Germinal center (tissue), 1 donor: ENCODE data around the gene NYAP1.
"Not testable (repeated sequence)": the region's sequence is repeated elsewhere in the genome, so short reads cannot be mapped to it uniquely, and the experiment has no call there.

Experiments
- DNase-seq: peaks from one replicate; pipeline ENCODE4 v3.0.0; 2012; ENCODE audit warnings: mixed read lengths, low spot score

NYAP1 gene

DNA sequence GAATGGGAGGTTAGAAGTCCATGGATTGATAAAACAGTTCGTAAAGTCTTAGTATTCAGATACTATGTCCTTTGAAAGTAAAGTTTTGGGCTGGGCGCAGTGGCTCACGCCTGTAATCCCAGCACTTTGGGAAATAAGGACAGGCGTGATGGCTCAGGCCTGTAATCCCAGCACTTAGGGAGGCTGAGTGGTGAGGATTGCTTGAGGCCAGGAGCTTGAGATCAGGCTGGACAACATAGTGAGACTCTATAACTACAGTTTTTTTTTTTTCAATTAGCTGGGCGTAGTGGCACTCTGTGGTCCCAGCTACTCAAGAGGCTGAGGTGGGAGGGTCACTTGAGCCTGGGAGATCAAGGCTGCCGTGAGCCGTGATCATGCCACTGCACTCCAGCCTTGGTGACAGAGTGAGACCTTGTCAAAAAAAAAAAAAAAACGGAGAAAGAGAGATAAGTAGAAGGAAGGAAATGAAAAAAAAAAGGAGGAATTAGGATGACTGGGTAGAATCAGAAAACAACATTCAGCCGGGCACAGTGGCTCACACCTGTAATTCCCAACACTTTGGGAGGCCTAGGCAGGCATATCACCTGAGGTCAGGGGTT lies 29.6 kb downstream of the NYAP1 start:
- no peak for DNase-seq

DNA sequence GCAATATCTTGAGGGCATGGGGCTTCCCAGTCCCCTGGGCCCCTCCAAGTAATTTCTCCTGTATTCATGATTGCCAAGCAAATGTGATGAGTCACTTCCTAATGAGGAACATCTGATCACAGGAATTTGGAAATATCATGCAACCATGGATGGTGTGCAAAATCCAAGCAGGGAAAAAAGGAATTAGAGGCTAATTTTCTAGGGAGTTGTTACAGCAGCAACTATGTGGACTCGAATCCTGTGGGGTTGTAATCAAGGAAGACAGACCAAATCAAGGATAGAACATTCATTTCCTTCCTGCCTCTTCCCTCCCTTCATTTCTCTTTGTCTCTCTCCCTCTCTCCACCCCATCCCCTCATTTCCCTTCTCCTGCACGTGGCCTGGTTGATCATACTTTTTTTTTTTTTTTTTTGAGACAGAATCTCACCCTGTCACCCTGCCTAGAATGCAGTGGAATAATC lies 31.4 kb downstream of the NYAP1 start:
- no peak for DNase-seq

DNA sequence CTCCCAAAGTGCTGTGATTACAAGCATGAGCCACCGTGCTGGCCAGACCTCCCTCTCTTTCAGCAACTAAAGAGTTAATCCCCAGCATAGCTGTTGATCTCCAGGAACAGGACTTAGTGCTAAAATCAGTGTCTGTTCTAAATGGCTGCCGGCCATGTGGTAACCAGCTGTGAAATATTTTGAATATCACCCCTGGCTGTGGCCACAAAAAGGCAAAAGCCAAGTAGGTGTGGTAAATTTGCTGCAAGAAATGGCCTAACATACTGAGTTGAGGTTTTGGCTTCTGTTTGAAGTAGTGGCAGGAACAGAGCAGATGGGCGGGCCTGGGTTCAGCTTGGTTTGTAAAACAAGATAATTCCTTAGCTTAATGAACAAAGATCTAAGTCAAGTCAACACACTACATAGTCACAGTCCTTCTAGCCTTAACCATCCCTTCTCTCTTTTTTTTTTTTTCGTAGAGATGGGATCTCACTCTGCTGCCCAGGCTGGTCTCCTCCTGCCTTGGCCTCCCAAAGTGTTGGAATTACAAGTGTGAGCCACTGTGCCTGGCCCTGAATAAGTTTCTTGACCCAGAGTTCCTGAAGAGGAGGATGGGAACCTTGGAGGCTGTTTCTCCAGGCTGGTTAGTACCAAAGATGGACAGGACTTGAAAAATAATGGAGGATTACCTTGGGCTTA lies 32.5 kb downstream of the NYAP1 start:
- DNase-seq, result no peak

DNA sequence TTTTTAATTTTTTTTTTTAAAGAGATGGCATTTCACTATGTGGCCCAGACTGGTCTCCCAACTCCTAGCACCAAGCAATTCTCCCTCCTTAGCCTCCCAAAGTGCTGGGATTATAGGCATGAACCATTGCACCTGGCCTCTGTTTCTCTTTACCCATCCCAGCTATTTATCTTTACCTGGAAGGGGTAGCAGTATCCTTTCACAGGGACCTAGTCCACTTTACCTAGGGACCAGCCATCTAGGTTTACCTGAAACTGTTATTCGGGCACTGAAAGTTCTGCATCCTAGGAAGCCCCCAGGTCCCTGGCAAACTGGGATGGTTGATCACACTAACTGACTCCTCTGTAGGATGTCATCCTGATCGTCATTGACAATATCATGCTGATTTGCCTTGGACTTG lies 33.6 kb downstream of the NYAP1 start:
- DNase-seq, result no peak

DNA sequence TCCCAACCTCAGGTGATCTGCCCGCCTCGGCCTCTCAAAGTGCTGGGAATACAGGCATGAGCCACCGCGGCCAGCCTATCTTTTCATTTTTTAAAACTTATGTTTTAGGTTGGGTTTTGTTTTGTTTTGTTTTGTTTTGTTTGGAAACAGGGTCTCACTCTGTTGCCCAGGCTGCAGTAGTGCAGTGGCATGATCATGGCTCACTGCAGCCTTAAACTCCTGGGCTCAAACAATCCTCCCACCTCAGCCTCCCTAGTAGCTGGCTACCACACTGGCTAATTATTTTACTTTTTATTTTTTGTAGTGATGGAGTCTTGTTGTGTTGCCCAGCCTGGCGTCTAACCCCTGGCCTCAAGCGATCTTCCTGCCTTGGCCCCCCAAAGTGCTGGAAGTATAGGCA lies 35.9 kb downstream of the NYAP1 start:
- no peak for DNase-seq

DNA sequence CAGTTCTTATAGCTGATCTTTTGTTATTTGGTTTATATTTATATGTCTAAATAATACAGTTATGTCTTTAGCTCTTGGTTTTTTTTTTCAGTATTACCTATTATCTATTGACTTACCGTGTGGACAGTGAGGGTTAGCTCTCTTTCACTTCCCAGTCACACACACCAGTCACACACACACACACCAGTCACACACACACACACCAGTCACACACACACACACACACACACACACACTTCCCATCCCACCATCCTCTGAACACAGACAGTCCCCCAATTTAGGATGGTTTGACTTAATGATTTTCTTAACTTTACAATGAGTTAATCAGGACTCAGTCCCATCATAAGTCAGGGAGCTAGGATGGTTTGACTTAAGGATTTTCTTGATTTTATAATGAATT lies 36.4 kb downstream of the NYAP1 start:
- no peak for DNase-seq

DNA sequence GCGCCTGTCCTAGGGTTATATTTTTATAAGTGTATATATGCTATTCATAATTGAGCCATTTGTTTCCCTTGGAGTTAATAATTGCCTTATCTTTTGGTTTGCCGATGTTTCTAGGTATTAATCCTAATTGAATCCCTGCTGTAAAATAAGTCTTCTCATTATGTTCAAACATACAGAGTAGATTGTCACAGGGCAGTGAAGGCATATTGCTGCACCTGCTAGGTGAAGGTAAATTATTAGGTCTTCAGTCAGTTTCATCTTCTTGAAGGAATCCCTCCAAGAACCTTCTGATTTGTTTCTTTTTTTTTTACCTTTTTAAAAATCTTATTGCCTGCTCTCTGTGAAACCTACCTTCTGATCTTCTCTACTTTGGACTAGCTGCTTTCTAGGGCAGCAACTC lies 37.3 kb downstream of the NYAP1 start:
- no peak for DNase-seq

DNA sequence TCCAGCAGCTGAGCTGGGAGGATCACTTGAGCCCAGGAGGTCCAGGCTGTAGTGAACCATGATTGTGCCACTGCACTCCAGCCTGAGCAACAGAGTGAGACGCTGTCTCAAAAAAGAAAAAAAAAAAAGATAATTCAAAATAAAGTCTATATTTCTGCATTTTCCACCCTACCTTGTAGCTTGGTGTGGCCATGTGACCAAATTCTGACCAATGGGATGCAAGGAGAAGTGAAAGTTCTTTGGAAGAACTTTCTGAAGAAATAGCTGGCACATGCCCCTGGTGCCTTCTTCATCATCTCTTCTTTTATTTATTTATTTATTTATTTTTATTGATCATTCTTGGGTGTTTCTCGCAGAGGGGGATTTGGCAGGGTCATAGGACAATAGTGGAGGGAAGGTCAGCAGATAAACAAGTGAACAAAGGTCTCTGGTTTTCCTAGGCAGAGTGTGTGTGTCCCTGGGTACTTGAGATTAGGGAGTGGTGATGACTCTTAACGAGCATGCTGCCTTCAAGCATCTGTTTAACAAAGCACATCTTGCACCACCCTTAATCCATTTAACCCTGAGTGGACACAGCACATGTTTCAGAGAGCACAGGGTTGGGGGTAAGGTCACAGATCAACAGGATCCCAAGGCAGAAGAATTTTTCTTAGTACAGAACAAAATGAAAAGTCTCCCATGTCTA lies 38.3 kb downstream of the NYAP1 start:
- peak; percentile 36 for DNase-seq

DNA sequence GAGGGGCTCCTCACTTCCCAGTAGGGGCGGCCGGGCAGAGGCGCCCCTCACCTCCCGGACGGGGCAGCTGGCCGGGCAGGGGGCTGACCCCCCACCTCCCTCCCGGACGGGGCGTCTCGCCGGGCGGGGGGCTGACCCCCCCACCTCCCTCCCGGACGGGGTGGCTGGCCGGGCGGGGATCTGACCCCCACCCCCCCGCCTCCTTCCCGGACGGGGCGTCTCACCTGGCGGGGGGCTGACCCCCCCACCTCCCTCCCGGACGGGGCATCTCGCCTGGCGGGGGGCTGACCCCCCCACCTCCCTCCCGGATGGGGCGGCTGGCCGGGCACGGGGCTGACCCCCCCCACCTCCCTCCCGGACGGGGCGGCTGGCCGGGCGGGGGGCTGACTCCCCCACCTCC lies 39.5 kb downstream of the NYAP1 start:
- DNase-seq, result not testable (repeated sequence)

DNA sequence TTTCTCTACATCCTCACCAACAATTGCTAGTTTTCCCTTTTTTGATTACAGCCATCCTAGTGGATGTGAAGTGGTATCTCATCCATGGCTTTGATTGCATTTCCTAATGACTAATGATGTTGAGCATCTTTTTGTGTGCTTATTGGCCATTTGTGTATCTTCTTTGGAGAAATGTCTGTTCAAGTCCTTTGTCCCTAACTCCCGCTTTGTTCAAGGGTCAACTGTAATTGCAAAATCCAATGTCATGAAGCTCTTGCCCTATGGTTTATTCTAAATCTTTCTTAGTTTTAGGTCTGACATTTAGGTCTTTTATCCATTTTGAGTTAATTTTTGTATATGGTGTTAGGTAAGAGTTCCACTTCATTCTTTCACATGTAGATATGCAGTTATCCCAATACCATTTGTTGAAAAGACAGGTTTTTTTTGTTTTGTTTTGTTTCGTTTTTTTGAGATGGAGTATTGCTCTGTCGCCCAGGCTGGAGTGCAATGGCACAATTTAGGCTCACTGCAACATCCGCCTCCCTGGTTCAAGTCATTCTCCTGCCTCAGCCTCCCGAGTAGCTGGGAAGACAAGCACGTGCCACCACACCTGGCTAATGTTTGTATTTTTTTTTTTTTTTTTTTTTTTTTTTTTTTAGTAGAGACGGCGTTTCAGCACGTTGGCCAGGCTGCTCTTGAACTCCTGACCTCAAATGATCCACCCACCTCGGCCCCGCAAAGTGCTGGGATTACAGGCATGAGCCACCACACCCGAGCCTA lies 44.6 kb downstream of the NYAP1 start:
- not testable (repeated sequence) for DNase-seq

DNA sequence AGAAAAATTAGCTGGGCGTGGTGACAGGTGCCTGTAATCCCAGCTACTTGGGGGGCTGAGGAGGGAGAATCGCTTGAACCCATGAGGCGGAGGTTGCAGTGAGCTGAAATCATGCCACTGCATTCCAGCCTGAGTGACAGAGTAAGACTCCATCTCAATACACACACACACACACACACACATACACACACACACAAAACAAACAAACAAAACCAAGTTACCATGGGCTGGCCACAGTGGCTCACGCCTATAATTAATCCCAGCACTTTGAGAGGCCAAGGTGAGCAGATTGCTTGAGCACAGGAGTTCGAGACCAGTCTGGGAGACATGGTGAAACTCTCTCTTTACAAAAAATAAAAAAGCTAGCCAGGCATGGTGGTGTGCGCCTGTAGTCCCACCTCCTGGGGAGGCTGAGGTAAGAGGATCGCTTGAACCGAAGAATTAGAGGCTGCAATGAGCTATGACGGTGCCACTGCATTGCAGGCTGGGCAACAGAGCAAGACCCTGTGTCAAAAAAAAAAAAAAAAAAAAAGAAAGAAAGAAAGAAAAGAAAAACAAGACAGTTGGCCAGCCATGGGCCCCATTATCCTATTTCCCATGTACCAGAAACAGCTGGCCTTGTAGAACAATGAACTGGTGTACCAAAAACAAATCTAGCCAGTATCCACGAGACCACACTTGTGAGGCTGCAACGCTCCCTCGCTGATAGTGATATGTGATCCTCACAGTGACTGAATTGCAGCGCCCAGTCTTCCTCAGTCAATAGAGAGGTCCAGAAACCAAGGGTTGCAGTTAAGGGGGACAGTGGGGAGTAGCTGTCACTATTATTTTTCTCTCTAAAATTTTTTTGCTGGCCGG lies 48.7 kb downstream of the NYAP1 start:
- DNase-seq, result no peak

DNA sequence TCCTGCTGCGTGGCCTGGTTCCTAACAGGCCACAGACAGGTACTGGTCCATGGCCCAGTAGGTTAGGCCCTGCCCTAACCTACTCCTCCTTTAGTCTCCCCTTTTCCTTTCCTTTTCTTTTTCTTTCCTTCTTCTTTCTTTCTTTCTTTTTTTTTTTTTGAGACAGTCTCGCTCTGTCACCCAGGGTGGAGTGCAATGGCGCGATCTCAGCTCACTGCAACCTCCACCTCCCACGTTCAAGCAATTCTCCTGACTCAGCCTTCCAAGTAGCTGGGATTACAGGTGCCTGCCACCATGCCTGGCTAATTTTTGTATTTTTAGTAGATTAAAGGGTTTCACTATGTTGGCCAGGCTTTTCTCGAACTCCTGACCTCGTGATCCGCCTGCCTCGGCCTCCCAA lies 52.3 kb downstream of the NYAP1 start:
- not testable (repeated sequence) for DNase-seq

DNA sequence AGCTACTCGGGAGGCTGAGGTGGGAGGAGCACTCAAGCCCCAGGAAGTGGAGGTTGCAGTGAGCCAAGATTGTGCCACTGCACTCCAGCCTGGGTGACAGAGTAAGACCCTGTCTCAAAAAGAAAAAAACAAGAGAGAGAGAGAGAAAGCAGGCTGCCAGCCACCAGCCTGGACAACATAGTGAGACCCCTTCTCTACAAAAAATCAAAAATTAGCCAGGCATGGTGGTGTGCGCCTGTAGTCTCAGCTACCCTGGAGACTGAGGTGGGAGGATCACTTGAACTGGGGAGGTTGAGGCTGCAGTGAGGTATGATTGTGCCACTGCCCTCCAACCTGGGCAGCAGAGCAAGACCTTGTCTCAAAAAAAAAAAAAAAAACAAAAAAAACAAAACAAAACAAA lies 53.0 kb downstream of the NYAP1 start:
- not testable (repeated sequence) for DNase-seq

DNA sequence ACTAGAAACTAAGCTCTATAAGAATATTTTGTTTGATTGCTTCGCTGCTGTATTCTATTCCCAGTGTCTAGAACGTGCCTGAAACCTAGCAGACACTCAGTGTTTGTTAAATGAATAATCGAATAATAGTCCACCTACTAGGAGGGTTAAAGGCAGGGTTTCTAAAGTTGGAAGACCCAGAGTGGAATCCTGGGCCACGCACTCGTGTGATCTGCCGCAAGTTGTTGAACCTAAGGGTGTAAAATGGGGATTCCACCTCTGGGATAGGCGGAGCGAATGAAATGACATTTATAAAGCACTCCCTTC lies 54.6 kb downstream of the NYAP1 start:
- DNase-seq, result no peak

DNA sequence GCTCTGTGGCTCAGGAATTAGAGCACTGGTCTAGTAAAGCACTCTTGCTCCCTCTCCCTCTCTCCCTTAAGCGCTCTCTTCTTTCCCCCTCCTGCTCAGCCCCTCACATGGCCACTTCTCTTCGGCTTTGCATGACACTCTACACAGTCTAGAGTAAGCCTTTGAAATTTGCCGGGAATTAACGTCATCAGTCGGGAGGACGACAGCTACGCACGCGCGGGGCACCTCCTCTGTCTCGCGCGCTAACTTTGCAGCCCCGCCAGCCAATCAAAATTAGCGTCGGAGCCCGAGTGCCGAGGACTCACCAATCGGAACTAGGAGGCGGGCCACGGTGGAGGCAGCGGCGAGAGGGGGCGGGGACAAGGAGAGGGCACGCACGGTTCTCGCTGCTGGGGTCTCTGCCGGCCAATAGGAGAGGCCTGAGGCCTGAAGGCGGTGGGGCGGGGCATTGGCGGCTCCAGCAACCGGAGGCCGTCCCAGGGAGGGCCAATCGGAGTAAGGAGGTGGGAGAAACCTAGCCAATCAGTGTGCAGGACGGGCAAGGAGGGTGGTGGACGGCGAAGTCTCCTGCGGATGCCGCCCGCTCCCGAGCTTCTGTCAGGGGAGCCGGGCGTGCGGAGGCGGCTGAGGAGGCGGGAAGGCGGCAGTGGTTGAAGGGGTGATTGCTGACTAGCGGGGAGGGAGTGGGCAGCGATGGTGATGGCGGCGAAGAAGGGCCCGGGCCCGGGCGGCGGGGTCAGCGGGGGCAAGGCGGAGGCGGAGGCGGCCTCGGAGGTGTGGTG lies 55.1 kb downstream of the NYAP1 start, which contains the start of gene AGFG2:
Gene AGFG2 (plus strand): TSS at position 550 of the 782 bp plus-strand sequence. CDS start 144 bp downstream, at position 694.
- peak; percentile 100 for DNase-seq

DNA sequence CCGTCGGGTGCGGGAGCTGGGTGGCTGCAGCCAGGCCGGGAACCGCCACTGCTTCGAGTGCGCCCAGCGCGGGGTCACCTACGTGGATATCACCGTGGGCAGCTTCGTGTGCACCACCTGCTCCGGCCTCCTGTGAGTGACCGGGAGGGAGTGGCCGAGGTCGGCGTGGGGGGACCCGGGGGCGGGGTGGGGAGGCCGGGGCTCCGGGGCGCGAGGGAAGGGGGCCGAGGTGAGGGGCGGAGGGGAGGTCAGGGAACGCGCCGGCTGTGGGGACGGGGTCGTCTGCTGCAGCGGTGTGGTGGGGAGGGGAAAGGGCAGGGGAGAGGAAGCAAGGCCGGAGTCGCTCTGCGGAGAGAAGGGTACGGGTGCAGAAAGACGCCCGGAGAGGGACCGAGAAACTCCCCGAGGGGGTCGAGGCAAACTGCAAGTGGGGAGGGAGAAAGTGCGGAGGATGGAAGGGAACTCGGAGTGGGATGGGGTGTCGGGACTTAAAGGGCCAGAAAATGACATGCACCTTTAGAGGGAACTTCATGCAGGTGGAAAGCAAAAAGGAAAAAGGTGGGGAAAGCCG lies 55.8 kb downstream of the NYAP1 start:
- no peak for DNase-seq

DNA sequence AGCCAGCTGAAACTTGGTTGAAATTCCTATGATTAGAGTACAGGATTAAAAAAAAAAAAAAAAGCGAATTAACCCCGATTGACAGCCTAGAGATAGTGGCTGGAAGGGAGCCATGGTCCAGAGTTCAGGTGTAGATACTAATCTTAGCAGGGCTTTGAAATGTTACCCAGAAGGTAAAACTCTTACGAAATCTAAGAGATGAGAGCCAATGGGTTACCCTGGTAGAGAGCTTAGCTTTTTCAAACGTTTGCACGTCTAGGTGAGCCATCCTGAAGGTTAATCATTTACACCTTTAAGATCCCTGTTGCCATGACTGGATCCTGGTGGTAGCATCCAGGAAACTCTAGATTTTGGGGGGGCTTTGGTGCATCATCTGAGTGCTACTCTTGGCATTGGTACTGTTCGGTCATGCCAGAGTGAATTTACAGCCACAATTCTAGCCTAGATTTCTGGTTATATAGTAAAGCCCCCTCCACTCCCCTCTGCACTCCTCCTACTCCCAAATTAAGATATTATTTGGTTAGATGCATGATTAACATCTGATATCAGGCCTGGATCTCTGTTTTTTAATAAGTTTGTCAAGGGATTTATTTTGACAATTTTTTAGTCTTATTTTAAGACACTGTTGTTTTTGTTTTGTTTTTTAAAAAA lies 56.5 kb downstream of the NYAP1 start:
- DNase-seq, result no peak

DNA sequence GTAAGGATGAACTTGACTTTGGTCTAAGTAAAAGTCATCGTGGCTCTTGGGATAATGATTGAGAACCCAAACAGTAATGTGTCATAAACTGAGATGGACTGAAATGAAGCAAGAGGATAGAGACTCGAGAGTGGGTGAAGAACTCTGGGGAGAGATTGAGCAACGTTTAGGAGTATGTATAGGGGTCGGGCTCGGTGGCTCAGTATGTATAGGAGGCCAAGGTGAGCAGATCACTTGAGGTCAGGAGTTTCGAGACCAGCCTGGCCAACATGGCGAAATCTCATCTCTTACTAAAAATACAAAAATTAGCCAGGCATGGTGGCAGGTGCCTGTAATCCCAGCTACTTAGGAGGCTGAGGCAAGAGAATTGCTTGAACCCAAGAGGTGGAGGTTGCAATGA lies 57.6 kb downstream of the NYAP1 start:
- DNase-seq, result not testable (repeated sequence)

DNA sequence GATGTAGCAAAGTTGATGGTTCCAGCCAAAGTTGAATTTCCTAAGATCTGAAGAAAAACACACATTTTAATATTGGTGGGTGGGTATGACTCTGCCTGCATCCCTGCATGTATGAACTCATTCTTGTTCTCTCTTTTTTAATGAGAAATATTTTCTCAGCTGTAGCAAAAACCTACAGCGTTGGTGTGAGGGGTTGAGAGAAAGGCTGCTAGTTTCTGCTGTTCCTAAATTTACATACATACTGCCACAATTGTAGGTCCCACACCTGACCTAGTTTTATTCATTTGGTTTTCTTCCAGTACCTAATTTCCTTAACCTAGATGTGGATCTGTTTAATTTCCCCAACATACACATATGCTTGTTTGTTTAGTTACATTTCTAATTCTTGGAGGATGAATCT lies 59.9 kb downstream of the NYAP1 start:
- no peak for DNase-seq

DNA sequence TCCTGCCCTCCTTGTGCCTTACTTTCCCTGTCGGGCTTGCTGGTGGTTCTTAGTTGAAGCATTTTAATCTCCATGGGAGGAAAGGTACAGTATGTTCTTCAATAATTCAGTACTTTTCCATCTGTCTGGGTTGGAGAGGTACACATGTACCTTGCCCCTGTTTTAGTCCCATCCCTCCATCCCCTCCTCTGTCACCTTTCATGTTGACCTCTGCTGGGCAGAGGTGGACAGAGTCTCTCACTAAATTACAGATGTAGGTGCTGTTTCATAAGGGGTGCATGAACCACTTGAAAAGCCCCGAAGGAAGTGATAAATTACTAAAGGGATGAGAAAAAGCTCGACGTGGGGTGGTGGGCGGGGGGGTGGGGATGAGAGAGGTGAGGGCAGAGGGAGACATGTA lies 60.7 kb downstream of the NYAP1 start:
- no peak for DNase-seq
